Measurements from ENCODE around the gene EVI2A. TPM values are rescaled to one million over a fixed set of nuclear protein-coding genes. Genes with fewer than 3 reads are reported as not detected.

EVI2A gene
- total and polyA plus RNA-seq, 2 experiments from 2014 or later = 1.3 TPM; not detected in 1

GRCh38 chr17:31281061-31281460, 40.4 kb downstream of the EVI2A start (continued):
- no peak for TF ChIP-seq REST (IDR thresholded peaks at IDR 0.05; ENCODE audit: unreplicated experiment)
- no peak for TF ChIP-seq NANOG (IDR thresholded peaks at IDR 0.05; ENCODE audit: borderline replicate concordance)
- no peak for TF ChIP-seq ZNF114 (CRISPR knock-in tag; IDR thresholded peaks at IDR 0.05)
- no peak for TF ChIP-seq ETS1 (IDR thresholded peaks at IDR 0.05)
- TF ChIP-seq EZH2phosphoT487 (IDR thresholded peaks at IDR 0.05; ENCODE audit: unreplicated experiment) = no peak
- no peak for TF ChIP-seq JUNB (IDR thresholded peaks at IDR 0.05; ENCODE audit: unreplicated experiment)
- TF ChIP-seq POLR2AphosphoS5 (IDR thresholded peaks at IDR 0.05; ENCODE audit: low read depth) = no peak
- TF ChIP-seq ZNF331 (CRISPR knock-in tag; IDR thresholded peaks at IDR 0.05; ENCODE audit: low read depth) = no peak
- TF ChIP-seq, protein P1, sequence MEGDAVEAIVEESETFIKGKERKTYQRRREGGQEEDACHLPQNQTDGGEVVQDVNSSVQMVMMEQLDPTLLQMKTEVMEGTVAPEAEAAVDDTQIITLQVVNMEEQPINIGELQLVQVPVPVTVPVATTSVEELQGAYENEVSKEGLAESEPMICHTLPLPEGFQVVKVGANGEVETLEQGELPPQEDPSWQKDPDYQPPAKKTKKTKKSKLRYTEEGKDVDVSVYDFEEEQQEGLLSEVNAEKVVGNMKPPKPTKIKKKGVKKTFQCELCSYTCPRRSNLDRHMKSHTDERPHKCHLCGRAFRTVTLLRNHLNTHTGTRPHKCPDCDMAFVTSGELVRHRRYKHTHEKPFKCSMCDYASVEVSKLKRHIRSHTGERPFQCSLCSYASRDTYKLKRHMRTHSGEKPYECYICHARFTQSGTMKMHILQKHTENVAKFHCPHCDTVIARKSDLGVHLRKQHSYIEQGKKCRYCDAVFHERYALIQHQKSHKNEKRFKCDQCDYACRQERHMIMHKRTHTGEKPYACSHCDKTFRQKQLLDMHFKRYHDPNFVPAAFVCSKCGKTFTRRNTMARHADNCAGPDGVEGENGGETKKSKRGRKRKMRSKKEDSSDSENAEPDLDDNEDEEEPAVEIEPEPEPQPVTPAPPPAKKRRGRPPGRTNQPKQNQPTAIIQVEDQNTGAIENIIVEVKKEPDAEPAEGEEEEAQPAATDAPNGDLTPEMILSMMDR (conservative IDR thresholded peaks at IDR 0.05; ENCODE audit: low read depth in 2 of 2) = no peak
- no peak for TF ChIP-seq EZH2 (IDR thresholded peaks at IDR 0.05; ENCODE audit: low read depth, unreplicated experiment)
- no peak for TF ChIP-seq STAT1 (IDR thresholded peaks at IDR 0.05; ENCODE audit: unreplicated experiment)

DNA sequence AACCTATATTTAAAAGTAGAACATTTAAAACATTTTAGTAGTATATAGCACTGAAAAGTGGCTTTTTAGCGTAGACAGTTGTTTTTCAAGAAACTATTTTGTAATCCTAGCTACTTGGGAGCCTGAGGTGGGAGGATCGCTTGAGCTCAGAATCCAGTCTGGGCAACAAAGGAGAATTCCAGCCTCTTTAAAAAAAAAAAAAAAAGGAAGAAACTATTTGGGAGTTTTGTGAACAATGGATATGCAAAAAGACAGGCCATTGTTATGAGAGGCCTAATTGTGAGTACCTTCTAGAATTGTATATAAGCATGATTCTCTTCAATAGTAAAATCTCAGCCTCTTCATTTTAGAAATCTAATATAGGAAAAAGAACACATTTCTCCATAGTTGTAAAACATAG, 42.0 kb downstream of the EVI2A start:
- H3K36me3 ChIP-seq (ENCODE audit: insufficient read depth) = no peaks in the 10 kb centered on the region
- no peaks in the 10 kb centered on the region for H3K79me2 ChIP-seq (replicated peaks; ENCODE audit: insufficient read depth)
- DNase-seq (ENCODE audit: low spot score) (peak; percentile 64), ATAC-seq (peak; percentile 78)
- no peak overlapping the region for H3K4me3 Mint-ChIP-seq
- H3K27ac ChIP-seq (ENCODE audit: low read depth) = peak overlapping the region; percentile 0; the same call in 1 of the 2 replicates
- peaks cover 6% of the 10 kb centered on the region for H3K4me1 Mint-ChIP-seq
- H3K4me1 ChIP-seq (ENCODE audit: insufficient read depth) = peaks cover 4% of the 10 kb centered on the region; the same call in 1 of the 2 replicates
- H2AFZ ChIP-seq = no peak overlapping the region
- no peak overlapping the region for H3K27ac Mint-ChIP-seq
- H3F3A ChIP-seq (replicated peaks; ENCODE audit: low read depth) = no peaks in the 10 kb centered on the region
- no peaks in the 10 kb centered on the region for H3K9me2 ChIP-seq (ENCODE audit: insufficient read depth)
- H3K9me3 Mint-ChIP-seq = no peaks in the 10 kb centered on the region
- H3K36me3 Mint-ChIP-seq (ENCODE audit: low read depth) = peaks cover 20% of the 10 kb centered on the region
- no peak overlapping the region for H3K4me3 ChIP-seq
- H3K27me3 ChIP-seq (ENCODE audit: insufficient read depth) = no peaks in the 10 kb centered on the region
- no peaks in the 10 kb centered on the region for H3K27me3 Mint-ChIP-seq (ENCODE audit: insufficient read depth, low read depth, poor library complexity)
- no peak overlapping the region for H3K4me2 ChIP-seq
- no peaks in the 10 kb centered on the region for H4K20me1 ChIP-seq (replicated peaks; ENCODE audit: insufficient read depth)
- TF ChIP-seq EZH2phosphoT487 (IDR thresholded peaks at IDR 0.05; ENCODE audit: unreplicated experiment) (no peak), REST (IDR thresholded peaks at IDR 0.05; ENCODE audit: unreplicated experiment) (no peak), NANOG (IDR thresholded peaks at IDR 0.05; ENCODE audit: borderline replicate concordance) (no peak), JUNB (IDR thresholded peaks at IDR 0.05; ENCODE audit: unreplicated experiment) (no peak), STAT1 (IDR thresholded peaks at IDR 0.05; ENCODE audit: unreplicated experiment) (no peak), CREB1 (CRISPR knock-in tag; IDR thresholded peaks at IDR 0.05; ENCODE audit: low read depth) (no peak), POLR2AphosphoS5 (IDR thresholded peaks at IDR 0.05; ENCODE audit: low read depth) (no peak), ZNF331 (CRISPR knock-in tag; IDR thresholded peaks at IDR 0.05; ENCODE audit: low read depth) (no peak), ZNF114 (CRISPR knock-in tag; IDR thresholded peaks at IDR 0.05) (no peak), EZH2 (IDR thresholded peaks at IDR 0.05; ENCODE audit: low read depth, unreplicated experiment) (no peak), ETS1 (IDR thresholded peaks at IDR 0.05) (no peak)
- TF ChIP-seq, protein P1 (conservative IDR thresholded peaks at IDR 0.05; ENCODE audit: low read depth in 2 of 2) = no peak

Data from GM23338 (cell line).